GM12865 (cell line): ENCODE results near the gene COTL1.

Experiments
- DNase-seq: peaks from one replicate; pipeline ENCODE4 v3.0.0; 2010; ENCODE audit warnings: low read depth
- H3K4me3 ChIP-seq: 2 replicates; pipeline ENCODE4 v1.5.1; 2011; ENCODE audit warnings: mild to moderate bottlenecking, low read depth, low read length, control low read depth
- TF ChIP-seq, protein P1 (sequence below): IDR thresholded peaks from 2 replicates; pipeline ENCODE4 v1.5.1; 2011; ENCODE audit warnings: low read length, control low read depth, low read depth, inconsistent platforms; ENCODE audit not compliant: insufficient read depth; ENCODE audit errors: missing control alignments

The COTL1 gene

DNA sequence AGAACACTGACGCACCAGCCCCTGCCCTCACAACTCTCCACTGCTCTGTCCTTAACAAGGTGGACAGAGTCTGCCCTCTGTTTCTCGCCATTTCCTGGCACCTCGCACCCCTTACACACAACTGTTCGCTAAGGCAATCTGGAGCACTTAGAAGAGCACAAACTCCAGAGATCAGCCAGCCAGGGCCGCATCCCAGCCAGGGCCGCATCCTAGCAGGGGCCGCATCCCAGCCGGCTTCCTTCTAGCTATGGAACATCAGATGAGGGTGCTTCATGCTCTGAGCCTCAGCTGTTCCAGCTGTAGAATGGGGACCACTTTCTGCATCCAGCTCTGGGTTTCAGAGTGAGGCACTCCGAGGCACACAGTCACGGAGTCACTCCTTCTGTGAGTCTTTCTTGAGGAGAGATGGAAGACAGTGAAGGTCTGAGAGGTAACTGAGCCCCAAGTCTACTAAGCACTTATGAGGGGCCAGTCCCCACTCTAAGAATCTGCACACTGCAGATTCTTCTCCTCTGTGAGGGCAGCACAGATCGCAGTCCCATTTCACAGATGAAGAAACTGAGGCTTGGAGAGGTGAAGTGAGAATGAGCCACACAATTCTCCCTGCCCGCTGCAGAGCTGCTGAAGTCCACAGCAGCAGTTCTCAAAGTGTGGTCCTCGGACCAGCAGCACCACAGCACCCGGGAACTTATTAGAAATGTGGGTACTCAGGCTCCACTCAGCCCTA is 20.9 kb downstream of the COTL1 start:
- TF ChIP-seq, protein P1, sequence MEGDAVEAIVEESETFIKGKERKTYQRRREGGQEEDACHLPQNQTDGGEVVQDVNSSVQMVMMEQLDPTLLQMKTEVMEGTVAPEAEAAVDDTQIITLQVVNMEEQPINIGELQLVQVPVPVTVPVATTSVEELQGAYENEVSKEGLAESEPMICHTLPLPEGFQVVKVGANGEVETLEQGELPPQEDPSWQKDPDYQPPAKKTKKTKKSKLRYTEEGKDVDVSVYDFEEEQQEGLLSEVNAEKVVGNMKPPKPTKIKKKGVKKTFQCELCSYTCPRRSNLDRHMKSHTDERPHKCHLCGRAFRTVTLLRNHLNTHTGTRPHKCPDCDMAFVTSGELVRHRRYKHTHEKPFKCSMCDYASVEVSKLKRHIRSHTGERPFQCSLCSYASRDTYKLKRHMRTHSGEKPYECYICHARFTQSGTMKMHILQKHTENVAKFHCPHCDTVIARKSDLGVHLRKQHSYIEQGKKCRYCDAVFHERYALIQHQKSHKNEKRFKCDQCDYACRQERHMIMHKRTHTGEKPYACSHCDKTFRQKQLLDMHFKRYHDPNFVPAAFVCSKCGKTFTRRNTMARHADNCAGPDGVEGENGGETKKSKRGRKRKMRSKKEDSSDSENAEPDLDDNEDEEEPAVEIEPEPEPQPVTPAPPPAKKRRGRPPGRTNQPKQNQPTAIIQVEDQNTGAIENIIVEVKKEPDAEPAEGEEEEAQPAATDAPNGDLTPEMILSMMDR, result no peak
- DNase-seq, result no peak
- no peak overlapping the region; the same call in 1 of the 2 replicates for H3K4me3 ChIP-seq

DNA sequence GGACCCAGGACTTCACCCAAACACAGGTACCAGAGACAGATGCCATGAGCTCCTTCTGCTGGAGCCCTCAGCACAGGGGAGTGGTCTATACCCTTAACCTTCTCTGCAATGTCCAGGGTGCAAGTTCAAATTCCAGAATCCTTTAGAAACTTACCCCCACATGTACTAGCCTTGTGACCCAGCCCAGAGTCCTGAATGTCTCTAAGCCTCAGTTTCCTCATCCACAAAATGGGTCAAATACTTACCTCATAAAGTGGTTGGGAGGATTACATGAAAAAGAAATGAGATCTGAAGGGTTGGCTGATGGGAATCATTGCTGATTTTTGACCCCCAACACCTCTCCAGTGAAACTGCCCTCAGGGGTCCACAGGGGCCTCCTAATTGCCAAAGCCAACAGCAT is 21.7 kb downstream of the COTL1 start:
- no peak for DNase-seq
- TF ChIP-seq, protein P1, result no peak
- H3K4me3 ChIP-seq, result no peak overlapping the region

DNA sequence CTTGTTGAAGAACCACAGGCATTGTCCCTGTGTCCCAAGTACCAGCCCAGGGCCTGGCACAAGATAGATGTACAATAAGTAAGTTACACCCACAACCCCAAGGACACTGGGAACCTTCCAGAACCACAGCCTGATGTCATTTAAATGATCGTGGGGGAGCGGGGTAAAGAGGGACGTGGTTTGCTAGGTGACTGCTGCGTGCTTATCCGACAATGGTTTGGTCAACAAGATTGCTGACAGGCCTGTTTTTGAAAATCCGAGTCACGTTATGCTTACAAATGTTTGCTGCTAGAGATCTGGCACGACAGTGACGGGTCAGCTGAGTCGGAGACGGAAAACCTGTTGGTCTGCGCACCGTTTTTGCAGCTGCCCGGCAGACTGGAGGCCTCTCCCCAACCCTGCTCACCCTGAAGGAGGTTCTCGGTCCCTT is 22.8 kb downstream of the COTL1 start:
- DNase-seq, result no peak
- TF ChIP-seq, protein P1, result no peak
- H3K4me3 ChIP-seq, result peak overlapping the region; percentile 41

DNA sequence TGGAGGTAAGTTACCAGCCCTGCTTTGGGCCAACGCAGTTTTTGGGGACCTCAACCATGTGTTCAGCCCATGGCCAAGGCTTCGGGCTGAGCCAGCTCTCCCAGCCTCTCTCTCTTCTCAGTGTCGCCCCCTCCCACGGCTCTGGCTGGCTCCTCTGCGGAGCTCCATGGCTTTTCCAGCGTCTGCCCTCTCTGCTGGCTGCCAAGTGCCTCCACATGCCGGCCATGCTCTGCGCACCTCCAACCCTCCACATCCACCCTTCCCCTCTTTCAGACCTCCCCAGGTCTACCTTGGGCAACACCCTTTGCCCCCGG is 23.2 kb downstream of the COTL1 start:
- TF ChIP-seq, protein P1, result no peak
- no peak for DNase-seq
- peak overlapping the region; percentile 41 for H3K4me3 ChIP-seq

DNA sequence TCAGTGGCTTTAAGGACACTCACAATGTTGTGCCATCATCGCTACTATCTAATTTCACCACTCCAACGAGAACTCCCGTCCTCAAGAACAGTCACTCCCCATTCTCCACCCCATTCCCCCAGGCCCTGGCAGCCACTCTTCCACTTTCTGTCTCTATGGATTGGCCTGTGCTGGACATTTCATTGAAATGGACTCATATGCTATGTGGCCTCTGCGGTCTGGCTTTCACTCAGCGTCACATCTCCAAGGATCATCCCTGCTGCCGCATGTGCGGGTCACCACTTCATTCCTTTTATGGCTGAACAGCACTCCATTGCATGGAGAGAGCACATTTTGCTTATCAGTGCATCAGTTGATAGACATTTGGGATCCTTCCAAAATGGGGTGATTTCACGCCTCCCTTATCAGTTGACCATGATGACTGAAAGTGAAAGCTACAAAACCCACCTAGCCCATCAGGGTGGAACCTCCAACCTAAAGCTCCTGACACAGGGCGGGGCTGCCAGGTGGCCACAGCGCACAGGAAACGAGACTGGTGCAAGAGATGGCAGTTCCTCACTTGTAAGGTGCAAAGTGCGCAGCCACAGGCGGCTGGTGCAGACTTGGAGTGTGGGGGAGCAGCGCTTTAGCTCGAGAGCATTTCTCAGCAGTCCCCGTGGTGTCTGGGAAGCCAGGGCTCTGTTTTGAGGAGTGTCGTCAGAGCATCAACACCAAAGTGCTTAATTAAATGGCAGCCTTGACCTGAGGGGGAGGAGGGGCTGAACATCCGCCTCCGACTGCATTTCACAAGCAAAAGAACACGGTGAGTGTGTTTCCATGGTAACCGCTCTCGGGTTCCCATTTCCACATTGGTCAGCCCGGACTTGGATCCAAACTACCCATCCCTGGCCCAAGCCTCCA is 23.8 kb downstream of the COTL1 start:
- DNase-seq, result peak; percentile 98
- TF ChIP-seq, protein P1, result no peak
- H3K4me3 ChIP-seq, result peak overlapping the region; percentile 41

DNA sequence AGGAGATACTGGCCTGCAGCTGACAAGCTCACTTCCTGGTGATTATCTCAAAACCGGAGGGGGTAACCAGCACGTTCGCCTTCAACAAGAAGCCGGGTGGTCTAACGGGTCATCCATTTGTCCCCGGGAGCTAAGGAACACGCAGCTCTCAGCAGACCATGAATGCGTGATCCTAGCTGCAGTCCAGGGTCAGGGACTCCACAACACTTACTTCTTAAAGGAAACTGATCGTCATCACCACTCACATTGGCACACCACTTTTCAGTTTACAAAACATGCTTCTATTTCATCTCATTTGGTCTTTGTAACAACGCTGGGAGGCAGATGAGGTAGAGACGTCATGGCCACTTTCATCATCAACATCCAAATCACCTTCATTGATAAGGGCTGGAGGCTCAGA is 25.2 kb downstream of the COTL1 start:
- no peak overlapping the region for H3K4me3 ChIP-seq
- TF ChIP-seq, protein P1, result no peak
- no peak for DNase-seq
